Choroid plexus epithelial cell (primary cell): Measurements from ENCODE around the gene TRAM2.
A peak's percentile ranks its signal among the peaks of the same experiment; 100 is the strongest.

ENCODE experiments used
- DNase-seq: peaks from one replicate; pipeline ENCODE4 v3.0.0-alpha.2; 2010; ENCODE audit warnings: low read depth
- H3K4me3 ChIP-seq: 2 replicates; pipeline ENCODE4 v1.5.1; 2011; ENCODE audit warnings: low read depth, mild to moderate bottlenecking, control low read depth, low read length, moderate library complexity
- TF ChIP-seq, protein P1 (sequence below): conservative IDR thresholded peaks from 2 replicates; pipeline ENCODE4 v1.5.1; 2011; ENCODE audit warnings: low read depth, mild to moderate bottlenecking, control low read depth, inconsistent platforms, low read length, moderate library complexity

The TRAM2 gene

DNA sequence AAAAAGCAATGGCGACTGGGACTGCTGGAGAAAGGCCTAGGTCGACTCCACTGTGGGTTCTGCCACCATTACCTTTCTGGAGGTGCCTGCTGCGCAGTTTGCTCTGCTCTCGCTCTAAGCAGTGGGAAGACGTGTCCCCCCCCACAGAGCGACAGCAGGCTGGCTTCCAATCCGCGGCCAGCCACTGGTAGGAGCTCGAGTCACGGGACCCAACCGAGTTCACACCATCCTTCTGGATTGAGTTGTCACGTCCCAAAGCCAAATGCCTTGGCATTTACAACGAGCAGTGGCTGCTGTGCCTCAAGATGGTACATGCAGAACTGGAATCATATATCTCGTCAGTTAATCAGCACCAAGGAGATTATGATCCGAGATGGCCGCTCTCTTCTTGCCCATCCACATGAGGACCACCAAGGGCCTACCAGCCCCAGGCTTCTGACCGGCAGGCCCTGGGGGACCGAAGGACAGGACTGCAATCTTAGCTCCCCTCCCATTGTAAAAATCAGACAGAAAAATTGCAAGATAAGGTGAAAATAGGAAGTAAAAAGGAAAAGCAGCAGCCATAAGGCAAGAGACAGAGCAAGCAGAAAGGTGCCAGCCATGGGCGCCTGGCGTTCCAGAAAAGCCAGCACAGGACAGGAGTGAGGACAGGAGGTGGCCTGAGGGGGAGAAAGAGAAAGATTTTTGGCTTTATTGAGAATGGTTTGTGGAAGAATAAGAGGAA, 74.4 kb downstream of the TRAM2 start:
- no peak for DNase-seq
- TF ChIP-seq, protein P1, sequence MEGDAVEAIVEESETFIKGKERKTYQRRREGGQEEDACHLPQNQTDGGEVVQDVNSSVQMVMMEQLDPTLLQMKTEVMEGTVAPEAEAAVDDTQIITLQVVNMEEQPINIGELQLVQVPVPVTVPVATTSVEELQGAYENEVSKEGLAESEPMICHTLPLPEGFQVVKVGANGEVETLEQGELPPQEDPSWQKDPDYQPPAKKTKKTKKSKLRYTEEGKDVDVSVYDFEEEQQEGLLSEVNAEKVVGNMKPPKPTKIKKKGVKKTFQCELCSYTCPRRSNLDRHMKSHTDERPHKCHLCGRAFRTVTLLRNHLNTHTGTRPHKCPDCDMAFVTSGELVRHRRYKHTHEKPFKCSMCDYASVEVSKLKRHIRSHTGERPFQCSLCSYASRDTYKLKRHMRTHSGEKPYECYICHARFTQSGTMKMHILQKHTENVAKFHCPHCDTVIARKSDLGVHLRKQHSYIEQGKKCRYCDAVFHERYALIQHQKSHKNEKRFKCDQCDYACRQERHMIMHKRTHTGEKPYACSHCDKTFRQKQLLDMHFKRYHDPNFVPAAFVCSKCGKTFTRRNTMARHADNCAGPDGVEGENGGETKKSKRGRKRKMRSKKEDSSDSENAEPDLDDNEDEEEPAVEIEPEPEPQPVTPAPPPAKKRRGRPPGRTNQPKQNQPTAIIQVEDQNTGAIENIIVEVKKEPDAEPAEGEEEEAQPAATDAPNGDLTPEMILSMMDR: no peak
- no peak overlapping the region for H3K4me3 ChIP-seq

DNA sequence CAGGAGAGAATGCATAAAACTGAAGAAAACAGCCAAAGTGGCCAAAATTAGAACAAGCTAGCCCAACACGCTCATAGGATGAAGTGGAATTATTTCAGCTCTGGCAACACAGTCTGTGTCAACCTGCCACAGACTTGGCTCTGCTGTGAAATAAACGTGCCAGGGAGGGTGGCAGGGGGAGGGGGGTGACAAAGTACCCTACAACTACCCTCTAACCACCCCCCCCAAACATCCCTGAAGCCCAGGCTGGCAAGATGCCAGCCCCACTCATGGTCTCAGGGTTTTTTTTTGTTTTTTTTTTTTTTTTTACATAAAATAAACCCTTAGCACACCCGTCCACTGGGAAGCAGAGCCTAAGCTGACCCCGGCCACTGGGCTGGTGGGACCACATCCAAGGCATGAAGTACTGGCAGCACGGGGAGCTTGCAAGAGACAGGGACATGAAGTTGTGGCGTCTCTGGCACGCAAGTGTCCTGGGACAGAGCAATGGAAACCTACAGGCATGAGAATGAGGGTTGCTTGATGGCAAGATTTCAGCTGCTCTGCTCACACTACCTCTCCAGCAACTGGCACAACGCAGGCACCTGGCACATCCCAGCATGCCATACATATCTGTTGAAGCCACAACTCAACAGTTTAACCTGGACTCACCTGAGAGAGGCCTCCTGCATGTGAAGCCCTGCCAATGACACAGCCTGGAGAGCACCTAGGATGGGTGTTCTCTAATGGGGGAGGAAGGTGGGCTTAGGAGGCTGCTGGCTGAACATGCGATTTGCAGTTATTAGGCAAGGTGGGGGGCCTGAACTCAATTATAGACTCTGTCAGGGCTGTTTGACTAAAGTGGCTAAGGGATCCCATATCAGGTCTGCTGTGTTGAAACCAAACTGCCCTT, 76.4 kb downstream of the TRAM2 start:
- TF ChIP-seq, protein P1: no peak
- no peak overlapping the region for H3K4me3 ChIP-seq
- no peak for DNase-seq

DNA sequence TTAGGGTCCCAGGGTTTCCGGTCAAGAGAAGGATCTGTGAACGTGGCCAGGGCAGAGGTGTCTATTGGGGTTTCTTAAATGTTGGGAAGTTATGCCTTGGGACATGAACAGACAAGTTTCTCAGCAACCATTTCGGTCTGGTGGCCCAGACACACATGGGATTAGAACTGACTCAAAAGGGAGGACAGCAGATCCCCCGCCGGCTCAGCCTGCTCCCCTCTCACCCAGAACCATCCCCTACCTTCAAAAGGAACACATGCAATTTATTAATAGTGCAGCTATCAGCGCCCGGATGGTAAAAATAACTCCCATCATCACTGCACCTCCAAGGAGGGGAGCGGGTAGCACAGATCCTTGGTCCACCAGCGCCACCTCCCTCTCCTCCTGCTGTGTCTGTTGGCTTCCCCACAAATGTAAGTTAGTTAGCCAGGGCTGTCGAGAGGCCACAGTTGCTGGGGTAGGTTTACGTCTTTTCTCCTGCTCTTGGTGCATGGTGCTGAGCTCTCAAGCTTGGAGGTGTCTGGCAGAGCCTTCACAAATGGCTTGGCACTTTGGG, 77.1 kb downstream of the TRAM2 start:
- TF ChIP-seq, protein P1: no peak
- DNase-seq: no peak
- H3K4me3 ChIP-seq: no peak overlapping the region

DNA sequence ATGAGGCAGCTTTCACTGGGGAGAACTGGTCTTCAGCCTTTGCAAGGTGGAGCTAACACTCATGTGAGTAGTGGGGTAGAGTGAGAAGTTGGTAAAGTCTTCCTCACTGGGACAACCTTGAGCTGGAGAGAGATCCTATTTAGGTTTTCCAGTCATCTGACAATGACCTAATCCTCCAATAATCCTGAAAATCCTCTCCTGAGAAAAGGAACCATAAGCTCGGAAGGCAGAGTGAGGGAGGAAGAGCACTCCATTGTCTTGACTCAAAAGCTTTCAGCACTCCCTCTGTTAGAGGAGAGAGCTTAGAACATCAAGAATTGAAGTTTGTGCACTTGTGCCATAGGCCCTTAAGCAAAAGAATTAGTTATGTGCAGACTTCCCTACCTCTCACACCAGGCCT, 77.8 kb downstream of the TRAM2 start:
- TF ChIP-seq, protein P1: no peak
- DNase-seq: peak; percentile 62
- no peak overlapping the region for H3K4me3 ChIP-seq

DNA sequence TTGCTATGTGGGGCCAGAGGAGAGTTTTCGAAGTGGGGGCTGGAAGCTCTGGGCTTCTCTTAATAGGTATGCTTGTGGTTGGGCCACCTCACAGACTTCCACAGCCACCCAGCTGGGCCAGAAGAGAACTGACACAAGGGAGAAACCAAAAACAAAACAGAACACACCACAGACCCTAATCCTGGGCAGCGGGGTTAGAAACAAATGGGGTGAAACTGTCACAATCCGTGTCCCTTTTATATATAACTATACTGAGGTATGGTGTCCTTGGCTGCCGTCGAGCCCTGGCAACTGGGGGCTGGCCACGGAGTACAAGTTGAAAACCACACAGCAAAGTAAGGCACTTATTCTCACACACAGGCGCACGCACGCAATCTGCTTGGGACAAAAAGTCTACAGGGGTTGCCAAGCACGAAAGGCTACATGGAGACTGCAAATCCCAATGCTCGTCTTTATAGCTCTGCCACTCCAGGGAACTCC, 78.3 kb downstream of the TRAM2 start:
- no peak overlapping the region for H3K4me3 ChIP-seq
- TF ChIP-seq, protein P1: no peak
- DNase-seq: peak; percentile 23

DNA sequence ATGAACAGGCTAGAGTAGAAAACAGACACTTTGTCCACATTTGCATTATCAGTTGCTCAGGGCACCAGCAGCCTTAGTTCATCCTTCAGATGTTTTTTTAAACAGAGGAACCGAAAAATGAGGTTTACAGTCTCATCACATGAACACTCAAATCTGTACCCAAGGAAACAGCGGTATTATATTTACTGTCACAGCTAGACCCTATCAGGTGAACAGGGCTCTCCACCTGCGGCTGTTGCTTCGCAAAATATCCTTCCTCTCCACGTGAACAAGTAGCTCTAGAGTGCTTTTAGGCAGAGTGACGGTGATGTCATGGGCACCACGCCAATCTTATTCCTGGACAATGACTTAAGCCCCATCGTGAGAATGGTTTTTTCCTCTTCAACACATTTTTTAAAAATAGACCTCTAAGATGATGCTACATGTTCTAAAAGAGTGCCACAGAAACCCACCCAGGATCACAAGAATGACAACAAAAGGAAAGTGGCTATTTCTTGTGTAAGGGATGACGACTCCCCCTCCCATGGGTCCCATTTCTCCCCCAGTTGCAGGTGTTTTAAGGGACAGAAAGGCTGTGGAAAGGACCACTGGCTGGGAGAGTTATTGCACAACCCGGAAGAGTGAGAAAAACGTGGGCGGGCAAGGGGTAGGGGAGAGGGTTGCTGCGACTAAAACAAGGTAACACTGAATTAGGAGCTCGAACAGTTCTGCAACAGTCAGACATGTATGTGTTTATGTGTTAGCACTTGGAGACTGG, 79.0 kb downstream of the TRAM2 start:
- TF ChIP-seq, protein P1: no peak
- peak; percentile 57 for DNase-seq
- no peak overlapping the region for H3K4me3 ChIP-seq
